Suprapubic skin (tissue), 4 donors: ENCODE data around the gene PWP1. TPM values are rescaled to one million over a fixed set of nuclear protein-coding genes. Genes with fewer than 3 reads are reported as not detected.

Experiments
- DNase-seq, 2 donors: peaks; one replicate each; pipeline ENCODE4 v3.0.0-alpha.2; 2019; ENCODE audit warnings: low spot score in 2 of 2
- H3K27ac ChIP-seq: fragments of 200-600 bp; sonication (generic); one replicate; pipeline ENCODE4 v1.5.1; 2019
- H3K27me3 ChIP-seq: fragments of 200-600 bp; sonication (generic); one replicate; pipeline ENCODE4 v1.5.1; 2019
- H3K36me3 ChIP-seq: fragments of 200-600 bp; sonication (generic); one replicate; pipeline ENCODE4 v1.5.1; 2019
- H3K4me1 ChIP-seq: fragments of 200-600 bp; sonication (generic); one replicate; pipeline ENCODE4 v1.5.1; 2019
- H3K4me3 ChIP-seq: fragments of 200-600 bp; sonication (generic); one replicate; pipeline ENCODE4 v1.5.1; 2019; ENCODE audit warnings: mild to moderate bottlenecking
- H3K9me3 ChIP-seq: fragments of 200-600 bp; sonication (generic); one replicate; pipeline ENCODE4 v1.5.1; 2019
- CTCF ChIP-seq, 2 donors: fragments of 200-600 bp in 1 of 2; fragments of 450-650 bp in 1 of 2; sonication (generic) in 1 of 2; IDR thresholded peaks; one replicate each; pipeline ENCODE4 v1.5.1; 2016 to 2019; ENCODE audit warnings: antibody characterized with exemption in 2 of 2, mild to moderate bottlenecking in 1 of 2, moderate library complexity in 1 of 2
- EP300 ChIP-seq: sonication (generic); formaldehyde crosslinking; IDR thresholded peaks from one replicate; pipeline ENCODE4 v1.6.1; 2017; ENCODE audit warnings: antibody characterized with exemption
- POLR2A ChIP-seq, 2 donors: fragments of 450-650 bp; IDR thresholded peaks; one replicate each; pipeline ENCODE4 v1.6.1; 2017; ENCODE audit warnings: antibody characterized with exemption in 2 of 2, mild to moderate bottlenecking in 2 of 2, moderate library complexity in 2 of 2
- POLR2AphosphoS5 ChIP-seq, 3 donors: sonication (generic); formaldehyde crosslinking; IDR thresholded peaks; one replicate each; pipeline ENCODE4 v1.6.1; 2017; ENCODE audit warnings: antibody characterized with exemption in 3 of 3
- WGBS: methylation state at CpG from one replicate; pipeline ENCODE4 v1.1.5; 2018; 5-methylcytosine and 5-hydroxymethylcytosine counted together
- total RNA-seq, 4 donors: library from RNA; depleted of rRNA; stranded (reverse); fragments of >200 nt; gene quantifications; one replicate each; pipeline ENCODE4 v1.1.0, GENCODE V29; 2016

Gene PWP1
- total RNA-seq, 4 donors from 2014 or later, result 50.7 to 97.7 (median 64.6) TPM

DNA sequence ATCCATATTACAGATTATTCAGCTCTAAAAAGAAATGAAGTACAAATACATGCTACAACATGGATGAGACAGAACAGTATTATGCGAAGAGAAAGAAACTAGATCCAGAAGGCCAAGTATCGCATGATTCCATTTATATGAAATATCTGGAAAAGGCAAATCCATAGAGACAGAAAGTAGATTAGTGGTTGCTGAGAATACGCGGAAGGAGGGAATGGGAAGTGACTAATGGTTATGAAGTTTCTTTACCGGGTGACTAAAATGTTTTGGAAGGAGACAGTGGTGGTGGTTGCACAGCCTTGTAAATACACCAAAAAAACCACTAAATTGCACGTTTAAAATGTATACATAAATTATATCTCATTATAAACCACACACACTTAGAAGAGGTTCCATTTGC, 62.9 kb downstream of the PWP1 start:
- Histone ChIP-seq H3K4me1 (no peaks in the 10 kb centered on the region), H3K36me3 (peaks cover 69% of the 10 kb centered on the region), H3K4me3 (no peak overlapping the region), H3K9me3 (no peaks in the 10 kb centered on the region), H3K27me3 (no peaks in the 10 kb centered on the region), H3K27ac (no peak overlapping the region)
- no peak for DNase-seq
- TF ChIP-seq CTCF (IDR thresholded peaks at IDR 0.05) (no peak), POLR2AphosphoS5 (IDR thresholded peaks at IDR 0.05) (no peak), EP300 (no peak), POLR2A (IDR thresholded peaks at IDR 0.05) (no peak)
- 66% methylated on average over 6 of the region's 6 CpGs for WGBS

DNA sequence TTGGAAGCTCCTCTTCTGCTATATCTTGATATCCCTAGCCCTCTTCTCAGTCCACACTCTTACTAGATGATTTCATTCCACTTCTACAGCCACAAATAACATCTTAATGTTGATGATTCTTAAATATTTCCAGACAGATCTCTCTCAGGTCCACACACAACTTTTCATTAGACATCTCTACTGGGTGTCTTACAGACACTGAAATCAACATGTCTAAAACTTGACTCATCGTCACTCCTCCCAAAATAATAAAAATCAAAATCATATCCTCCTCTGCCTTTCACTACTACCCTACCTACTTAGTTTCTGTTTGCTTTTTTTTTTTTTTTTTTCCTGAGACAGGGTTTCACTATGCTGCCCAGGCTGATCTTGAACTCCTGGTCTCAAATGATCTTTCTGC, 63.5 kb downstream of the PWP1 start:
- H3K4me3 ChIP-seq, result no peak overlapping the region
- TF ChIP-seq POLR2A (IDR thresholded peaks at IDR 0.05), result no peak
- TF ChIP-seq POLR2AphosphoS5 (IDR thresholded peaks at IDR 0.05), result no peak
- TF ChIP-seq EP300, result no peak
- no peak for TF ChIP-seq CTCF (IDR thresholded peaks at IDR 0.05)
- no peak for DNase-seq
- WGBS, result 50% methylated on average over 1 of the region's 1 CpG
- H3K27me3 ChIP-seq, result no peaks in the 10 kb centered on the region
- H3K36me3 ChIP-seq, result peaks cover 69% of the 10 kb centered on the region
- H3K4me1 ChIP-seq, result no peaks in the 10 kb centered on the region
- H3K9me3 ChIP-seq, result no peaks in the 10 kb centered on the region
- H3K27ac ChIP-seq, result no peak overlapping the region

DNA sequence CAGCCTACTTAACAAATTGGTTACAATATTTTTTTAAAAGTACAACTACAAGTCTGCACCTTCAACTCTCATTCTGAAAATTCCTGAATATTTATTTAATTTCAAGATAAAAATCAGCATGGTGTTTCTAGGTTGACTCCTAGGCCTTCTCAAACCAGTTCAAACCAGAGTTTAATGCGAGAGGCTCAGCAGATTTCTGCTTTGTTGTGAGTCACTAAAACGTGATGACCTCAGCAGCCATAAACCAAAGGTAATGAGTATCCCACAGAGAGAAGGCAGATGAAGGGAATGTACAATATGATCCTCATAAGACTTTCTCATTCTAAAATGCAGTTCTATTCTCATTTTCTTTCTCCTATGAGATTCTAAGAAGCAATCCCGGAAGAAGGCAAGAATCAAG, 73.8 kb downstream of the PWP1 start:
- H3K27me3 ChIP-seq, result no peaks in the 10 kb centered on the region
- H3K9me3 ChIP-seq, result no peaks in the 10 kb centered on the region
- 25% methylated on average over 3 of the region's 3 CpGs for WGBS
- H3K36me3 ChIP-seq, result peaks cover 31% of the 10 kb centered on the region
- H3K4me1 ChIP-seq, result peaks cover 27% of the 10 kb centered on the region
- H3K27ac ChIP-seq, result no peak overlapping the region
- no peak for DNase-seq
- TF ChIP-seq EP300 (no peak), POLR2AphosphoS5 (IDR thresholded peaks at IDR 0.05) (no peak), POLR2A (IDR thresholded peaks at IDR 0.05) (no peak), CTCF (IDR thresholded peaks at IDR 0.05) (no peak)
- H3K4me3 ChIP-seq, result peak overlapping the region; percentile 92

- no peaks in the 10 kb centered on the region for H3K27me3 ChIP-seq
- H3K4me1 ChIP-seq, result peaks cover 27% of the 10 kb centered on the region
- DNase-seq, result peak in 1 of 2 donors; percentile 79
- H3K9me3 ChIP-seq, result no peaks in the 10 kb centered on the region
- H3K27ac ChIP-seq, result peak overlapping the region; percentile 83
- peak overlapping the region; percentile 92 for H3K4me3 ChIP-seq
- TF ChIP-seq POLR2A (IDR thresholded peaks at IDR 0.05) (no peak), CTCF (IDR thresholded peaks at IDR 0.05) (no peak), EP300 (no peak), POLR2AphosphoS5 (IDR thresholded peaks at IDR 0.05) (no peak)
- under 1% methylated on average over 27 of the region's 30 CpGs for WGBS
- H3K36me3 ChIP-seq, result peaks cover 22% of the 10 kb centered on the region
Measured at GRCh38 chr12:107760207-107760808, 74.7 kb downstream of the PWP1 start.

- H3K9me3 ChIP-seq, result no peaks in the 10 kb centered on the region
- H3K4me3 ChIP-seq, result peak within 1 kb of the TSS; percentile 92
- peak within 1 kb of the TSS; percentile 83 for H3K27ac ChIP-seq
- H3K36me3 ChIP-seq, result peaks cover 15% of the 10 kb centered on the region
- WGBS, result 0% methylated on average over 11 of the region's 83 CpGs
- DNase-seq, result peak; percentile 93 to 95
- peaks cover 27% of the 10 kb centered on the region for H3K4me1 ChIP-seq
- TF ChIP-seq POLR2A (IDR thresholded peaks at IDR 0.05) (peak; percentile 86 to 91), CTCF (IDR thresholded peaks at IDR 0.05) (peak; percentile 7 to 50), POLR2AphosphoS5 (IDR thresholded peaks at IDR 0.05) (peak in 2 of 3 donors; percentile 42 to 92), EP300 (no peak)
- no peaks in the 10 kb centered on the region for H3K27me3 ChIP-seq
Measured at GRCh38 chr12:107760809-107761501, 75.4 kb downstream of the PWP1 start, which contains the start of gene PRDM4. Gene PRDM4, minus strand, starts transcription at chr12:107761137. Its CDS starts 622 bp downstream, at chr12:107760515.
